GM21381 (cell line): ENCODE results near the gene ZIC1.

Experiments used
- ATAC-seq: cut with Tn5 transposase; IDR thresholded peaks from one replicate; pipeline ENCODE4 v1.9.1; 2021; ENCODE audit warnings: mild to moderate bottlenecking, moderate library complexity; ENCODE audit not compliant: unreplicated experiment

ZIC1 gene

DNA sequence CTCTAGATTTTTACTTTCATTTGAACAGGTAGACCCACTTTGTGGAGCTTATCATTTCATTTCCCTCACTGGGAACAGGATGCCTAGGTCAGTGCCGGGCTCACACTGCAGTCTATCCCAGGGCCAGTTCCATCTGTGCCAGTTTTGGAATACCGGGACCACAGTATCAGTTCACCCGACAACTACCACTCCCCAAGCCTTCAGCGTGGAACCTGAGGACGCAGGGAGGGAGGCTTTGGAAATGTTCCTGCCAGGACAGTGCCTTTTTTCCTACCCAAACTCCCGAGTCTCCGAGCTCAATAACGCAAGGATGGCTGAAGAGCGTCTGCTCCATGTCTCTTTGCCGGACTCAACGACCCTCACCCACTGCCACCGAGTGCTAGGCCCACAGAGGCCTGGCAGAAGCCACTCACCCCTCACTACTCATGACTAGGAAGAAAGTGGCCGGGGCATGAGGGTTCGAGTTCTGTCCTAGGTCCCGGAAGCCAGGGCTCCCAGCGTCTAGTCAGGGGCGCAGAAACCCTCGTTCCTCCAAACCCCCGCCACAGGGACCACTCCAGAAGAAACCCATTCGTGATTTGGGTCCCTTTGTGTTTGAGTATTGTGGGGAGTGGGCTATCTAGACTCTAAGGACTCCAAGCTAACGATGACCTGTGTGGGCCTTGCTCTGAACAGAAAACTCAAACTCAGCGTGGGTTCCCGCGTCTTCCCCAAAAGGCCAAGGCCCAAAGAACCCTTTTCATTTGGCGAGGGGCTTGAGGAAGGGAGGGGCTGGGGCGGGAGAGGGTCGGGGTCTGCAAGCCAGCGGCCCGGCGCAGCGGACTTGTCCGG lies 11.4 kb downstream of the ZIC1 start:
- ATAC-seq, result no peak

- no peak for ATAC-seq
Measured at GRCh38 chr3:147421184-147421912, 12.2 kb downstream of the ZIC1 start.

DNA sequence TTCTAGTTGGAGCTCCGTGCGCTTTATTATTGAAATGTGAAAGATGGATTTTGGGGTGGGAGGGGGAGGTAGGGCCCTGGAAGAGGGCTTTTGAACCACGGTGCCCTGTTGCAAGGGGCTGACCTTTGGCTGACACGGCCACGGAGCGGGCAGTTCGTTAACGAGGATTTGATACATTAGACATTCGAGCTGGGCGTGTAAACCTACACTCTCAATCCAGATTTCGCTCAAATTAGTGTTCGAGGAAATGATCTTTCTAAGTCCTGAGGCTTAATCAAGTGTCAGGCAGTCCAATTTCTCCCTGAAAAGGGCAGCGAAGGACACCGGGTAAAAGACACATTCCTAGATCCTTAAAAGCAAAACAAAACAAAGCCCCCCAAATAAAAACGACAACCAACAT lies 13.0 kb downstream of the ZIC1 start:
- ATAC-seq, result no peak

- no peak for ATAC-seq
Measured at GRCh38 chr3:147422601-147423536, 13.7 kb downstream of the ZIC1 start.

GRCh38 chr3:147423537-147423797 lies 14.3 kb downstream of the ZIC1 start:
- no peak for ATAC-seq

DNA sequence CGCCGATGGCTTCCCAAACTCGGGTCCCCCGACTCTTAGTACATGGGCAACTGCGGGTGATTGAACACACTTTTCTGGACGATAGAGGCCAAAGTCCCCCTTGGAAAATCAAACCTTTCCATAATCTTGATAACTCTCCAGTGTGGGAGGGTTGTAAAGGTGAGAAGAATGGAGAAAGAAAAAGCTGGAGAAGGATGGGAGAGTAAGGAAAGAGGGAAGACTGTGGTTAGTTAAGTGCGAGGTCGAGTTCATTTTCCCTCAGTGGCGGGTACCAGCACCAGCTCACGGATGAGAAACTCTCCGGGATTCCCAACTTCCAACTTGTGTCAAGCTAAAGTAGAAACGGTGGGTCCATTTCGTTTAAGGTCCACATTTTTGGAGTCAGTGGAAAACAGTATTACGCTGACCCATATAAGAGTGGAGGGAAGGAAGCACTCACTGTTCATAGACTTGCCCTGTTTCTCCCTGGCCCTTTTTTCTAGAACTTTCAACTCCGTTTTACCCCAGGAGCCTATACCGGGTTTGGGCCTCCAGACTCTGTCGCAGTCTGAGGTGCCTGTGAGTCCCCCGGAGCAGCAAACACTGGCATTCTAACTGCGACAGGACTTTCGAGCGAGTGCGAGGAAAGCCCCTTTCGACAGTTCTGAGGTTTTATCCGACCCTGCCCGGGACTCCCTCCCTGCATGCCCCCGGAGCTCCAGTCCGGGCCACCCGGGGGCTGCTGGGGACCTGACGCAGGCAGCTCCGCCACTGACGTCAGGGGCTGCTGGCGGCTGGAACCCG lies 14.8 kb downstream of the ZIC1 start:
- no peak for ATAC-seq

- ATAC-seq, result no peak
Measured at GRCh38 chr3:147424581-147425387, 15.6 kb downstream of the ZIC1 start.

DNA sequence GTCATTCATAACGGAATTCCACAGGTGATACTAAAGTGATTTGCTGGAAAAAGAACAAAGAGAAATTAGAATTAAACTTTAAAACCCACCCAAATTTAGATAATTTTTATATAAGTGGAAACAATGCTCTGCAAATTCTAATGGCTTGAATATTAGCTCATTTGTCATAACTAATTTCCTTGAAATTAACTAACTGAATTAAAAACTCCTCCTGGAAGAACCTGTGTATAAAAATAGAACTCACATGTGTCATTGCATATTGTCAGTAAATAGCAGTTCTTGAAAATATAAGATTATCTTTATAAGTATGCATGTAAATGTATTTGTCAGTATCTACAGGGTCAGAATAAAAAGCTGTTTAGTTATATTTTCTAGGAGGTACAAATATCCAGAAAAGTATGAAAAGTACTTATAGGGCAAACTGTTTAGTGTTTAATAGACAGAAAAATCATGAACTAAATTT lies 16.3 kb downstream of the ZIC1 start:
- no peak for ATAC-seq

DNA sequence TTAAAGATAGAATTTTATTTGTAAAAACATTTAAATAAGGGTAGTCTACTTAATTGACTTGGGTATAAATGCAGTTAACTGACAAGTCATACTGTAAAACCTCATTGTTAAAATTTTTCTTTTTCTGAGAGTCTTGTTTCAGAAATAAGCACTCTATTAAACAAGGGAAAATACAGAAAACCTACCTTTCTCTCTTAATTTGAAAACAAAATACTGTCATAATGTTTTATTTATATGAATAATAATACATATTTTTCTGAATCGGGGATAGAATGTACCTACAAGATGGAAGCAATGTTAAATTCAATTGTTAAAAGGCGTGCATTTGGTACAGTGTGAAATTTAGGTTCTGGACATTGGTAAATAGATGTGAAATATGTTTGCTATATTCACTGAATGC lies 17.8 kb downstream of the ZIC1 start:
- no peak for ATAC-seq

DNA sequence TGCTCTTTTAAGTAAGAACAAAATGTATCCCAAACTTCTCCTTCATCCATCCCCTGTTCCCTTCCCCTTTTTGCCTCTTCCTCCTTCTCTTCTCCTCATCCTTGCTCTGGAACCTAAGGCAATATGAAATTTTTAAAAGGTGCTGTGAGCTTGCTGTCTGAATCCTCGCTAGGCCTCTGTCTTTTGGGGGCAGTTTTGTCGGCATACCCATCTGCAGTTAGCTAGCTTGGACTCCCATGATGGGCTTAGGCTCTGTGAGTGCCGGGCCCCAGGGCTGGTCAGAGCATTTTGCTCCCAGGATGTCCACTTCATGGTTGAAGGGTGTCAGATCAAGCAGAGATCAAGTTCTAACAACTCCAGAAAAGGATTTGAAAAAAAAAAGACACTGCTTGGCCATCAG lies 18.6 kb downstream of the ZIC1 start:
- ATAC-seq, result no peak

GRCh38 chr3:147428326-147428725 lies 19.2 kb downstream of the ZIC1 start:
- no peak for ATAC-seq

- no peak for ATAC-seq
Measured at GRCh38 chr3:147428754-147429153, 19.6 kb downstream of the ZIC1 start.

DNA sequence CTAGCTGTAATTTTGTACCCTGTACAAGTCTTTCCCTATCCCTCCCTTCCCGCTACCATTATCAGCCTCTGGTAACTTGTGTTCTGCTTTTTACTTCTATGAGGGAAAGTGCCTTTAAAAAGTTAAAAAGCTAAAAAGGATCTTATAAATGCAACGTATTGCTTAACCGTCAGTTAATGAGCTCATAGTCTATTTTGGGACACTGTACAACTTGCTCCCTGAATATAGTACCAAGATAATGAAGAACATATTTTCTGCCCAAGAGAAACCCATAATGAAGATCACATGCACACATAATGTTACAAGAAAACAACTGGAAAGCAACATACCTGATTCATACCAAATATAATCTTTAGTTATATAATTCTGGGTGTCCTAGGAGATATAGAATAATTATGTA lies 22.6 kb downstream of the ZIC1 start:
- no peak for ATAC-seq

DNA sequence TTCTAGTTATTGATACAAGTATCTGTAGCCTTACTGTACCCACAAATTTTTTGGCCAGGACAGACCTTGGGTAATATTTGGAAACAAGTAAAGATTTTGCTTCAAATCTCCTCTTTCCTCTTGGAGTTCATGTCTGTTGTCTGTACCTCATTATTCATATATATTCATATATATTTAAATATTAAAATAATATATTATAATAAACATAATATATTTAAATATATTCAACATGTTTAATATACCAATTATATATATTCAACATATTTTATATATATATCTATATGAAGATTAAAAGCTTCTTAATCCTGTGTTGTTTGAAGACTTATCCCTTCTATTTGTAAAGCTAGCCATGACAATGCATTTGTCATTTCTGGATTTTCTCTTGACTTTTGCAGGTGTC lies 38.1 kb downstream of the ZIC1 start:
- ATAC-seq, result no peak

DNA sequence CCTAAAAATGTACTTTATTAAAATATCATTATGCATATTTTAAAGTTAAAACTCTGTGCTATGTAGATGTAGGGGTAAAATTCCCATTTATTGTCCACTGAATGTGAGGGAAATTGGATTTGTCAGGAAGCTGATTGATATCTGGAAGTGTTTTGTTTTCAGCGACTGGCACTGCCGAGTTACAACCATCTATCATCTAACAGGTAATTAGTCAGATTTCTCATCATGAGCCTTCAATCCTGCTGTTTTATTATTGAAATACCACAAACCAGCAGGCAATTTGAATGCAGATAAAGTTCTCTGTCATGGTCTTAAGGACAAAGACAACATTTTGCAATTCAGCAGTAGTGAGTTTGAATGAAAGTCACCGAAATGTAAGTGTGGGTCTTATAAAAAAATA lies 40.5 kb downstream of the ZIC1 start:
- no peak for ATAC-seq

- ATAC-seq, result no peak
Measured at GRCh38 chr3:147458995-147459704, 50.0 kb downstream of the ZIC1 start.

GRCh38 chr3:147462856-147463255 lies 53.7 kb downstream of the ZIC1 start:
- ATAC-seq, result no peak
